ENCODE measurements around the gene SUSD1.

Gene SUSD1

DNA sequence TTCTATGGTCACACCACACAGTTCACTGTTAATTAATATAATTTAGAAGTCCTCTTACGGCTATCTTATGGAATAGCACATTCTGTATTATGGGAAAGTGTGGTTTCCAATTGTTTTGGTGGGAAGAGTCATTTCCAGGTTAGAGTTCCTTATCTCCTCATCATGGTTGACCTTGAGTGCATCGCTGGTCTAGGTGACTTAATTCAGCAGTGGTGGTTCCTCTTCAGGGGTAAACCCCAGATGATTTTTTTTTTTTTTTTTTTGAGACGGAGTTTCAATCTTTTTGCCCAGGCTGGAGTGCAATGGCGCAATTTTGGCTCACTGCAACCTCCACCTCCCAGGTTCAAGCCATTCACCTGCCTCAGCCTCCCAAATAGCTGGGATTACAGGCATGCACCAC is 171.6 kb downstream of the SUSD1 start:
- TF ChIP-seq EGR1 (IDR thresholded peaks at IDR 0.05) (no peak), YY1 (IDR thresholded peaks at IDR 0.05; ENCODE audit: low read depth) (no peak), TAF1 (IDR thresholded peaks at IDR 0.05; ENCODE audit: low read depth) (no peak), CEBPB (IDR thresholded peaks at IDR 0.05) (no peak), EP300 (IDR thresholded peaks at IDR 0.05; ENCODE audit: borderline replicate concordance) (no peak)
- TF ChIP-seq, protein P1, sequence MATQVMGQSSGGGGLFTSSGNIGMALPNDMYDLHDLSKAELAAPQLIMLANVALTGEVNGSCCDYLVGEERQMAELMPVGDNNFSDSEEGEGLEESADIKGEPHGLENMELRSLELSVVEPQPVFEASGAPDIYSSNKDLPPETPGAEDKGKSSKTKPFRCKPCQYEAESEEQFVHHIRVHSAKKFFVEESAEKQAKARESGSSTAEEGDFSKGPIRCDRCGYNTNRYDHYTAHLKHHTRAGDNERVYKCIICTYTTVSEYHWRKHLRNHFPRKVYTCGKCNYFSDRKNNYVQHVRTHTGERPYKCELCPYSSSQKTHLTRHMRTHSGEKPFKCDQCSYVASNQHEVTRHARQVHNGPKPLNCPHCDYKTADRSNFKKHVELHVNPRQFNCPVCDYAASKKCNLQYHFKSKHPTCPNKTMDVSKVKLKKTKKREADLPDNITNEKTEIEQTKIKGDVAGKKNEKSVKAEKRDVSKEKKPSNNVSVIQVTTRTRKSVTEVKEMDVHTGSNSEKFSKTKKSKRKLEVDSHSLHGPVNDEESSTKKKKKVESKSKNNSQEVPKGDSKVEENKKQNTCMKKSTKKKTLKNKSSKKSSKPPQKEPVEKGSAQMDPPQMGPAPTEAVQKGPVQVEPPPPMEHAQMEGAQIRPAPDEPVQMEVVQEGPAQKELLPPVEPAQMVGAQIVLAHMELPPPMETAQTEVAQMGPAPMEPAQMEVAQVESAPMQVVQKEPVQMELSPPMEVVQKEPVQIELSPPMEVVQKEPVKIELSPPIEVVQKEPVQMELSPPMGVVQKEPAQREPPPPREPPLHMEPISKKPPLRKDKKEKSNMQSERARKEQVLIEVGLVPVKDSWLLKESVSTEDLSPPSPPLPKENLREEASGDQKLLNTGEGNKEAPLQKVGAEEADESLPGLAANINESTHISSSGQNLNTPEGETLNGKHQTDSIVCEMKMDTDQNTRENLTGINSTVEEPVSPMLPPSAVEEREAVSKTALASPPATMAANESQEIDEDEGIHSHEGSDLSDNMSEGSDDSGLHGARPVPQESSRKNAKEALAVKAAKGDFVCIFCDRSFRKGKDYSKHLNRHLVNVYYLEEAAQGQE (IDR thresholded peaks at IDR 0.05; ENCODE audit: low read depth) = no peak
- TF ChIP-seq, protein P2, sequence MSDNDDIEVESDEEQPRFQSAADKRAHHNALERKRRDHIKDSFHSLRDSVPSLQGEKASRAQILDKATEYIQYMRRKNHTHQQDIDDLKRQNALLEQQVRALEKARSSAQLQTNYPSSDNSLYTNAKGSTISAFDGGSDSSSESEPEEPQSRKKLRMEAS (IDR thresholded peaks at IDR 0.05) = no peak
- TF ChIP-seq, protein P3, sequence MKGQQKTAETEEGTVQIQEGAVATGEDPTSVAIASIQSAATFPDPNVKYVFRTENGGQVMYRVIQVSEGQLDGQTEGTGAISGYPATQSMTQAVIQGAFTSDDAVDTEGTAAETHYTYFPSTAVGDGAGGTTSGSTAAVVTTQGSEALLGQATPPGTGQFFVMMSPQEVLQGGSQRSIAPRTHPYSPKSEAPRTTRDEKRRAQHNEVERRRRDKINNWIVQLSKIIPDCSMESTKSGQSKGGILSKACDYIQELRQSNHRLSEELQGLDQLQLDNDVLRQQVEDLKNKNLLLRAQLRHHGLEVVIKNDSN (IDR thresholded peaks at IDR 0.05) = no peak

DNA sequence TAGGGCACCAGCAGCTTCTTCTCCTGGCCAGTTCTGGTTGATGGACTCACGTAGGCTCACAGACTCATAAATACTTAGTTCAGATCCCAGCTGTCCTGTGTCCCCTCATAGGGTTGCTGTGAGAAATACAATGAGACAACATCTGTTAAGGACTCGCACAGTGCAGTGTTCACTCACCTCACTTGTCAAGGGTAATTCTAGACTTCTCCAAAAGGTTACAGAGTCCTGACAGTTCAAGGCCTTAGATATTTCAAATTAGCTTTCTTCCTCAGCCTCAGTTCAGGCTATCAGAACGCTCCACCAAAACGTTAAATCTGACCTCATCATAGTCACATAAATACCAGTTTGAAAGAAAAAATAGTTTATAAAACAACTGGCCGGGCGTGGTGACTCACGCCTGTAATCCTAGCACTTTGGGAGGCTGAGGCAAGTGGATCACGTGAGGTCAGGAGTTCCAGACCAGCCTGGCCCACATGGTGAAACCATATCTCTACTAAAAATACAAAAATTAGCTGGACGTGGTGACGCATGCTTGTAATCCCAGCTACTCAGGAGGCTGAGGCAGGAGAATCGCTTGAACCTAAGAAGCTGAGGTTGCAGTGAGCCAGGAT is 172.1 kb downstream of the SUSD1 start:
- TF ChIP-seq FOXM1 (IDR thresholded peaks at IDR 0.05; ENCODE audit: borderline replicate concordance, low read depth) = no peak
- TF ChIP-seq, protein P3 (IDR thresholded peaks at IDR 0.05) = no peak
- TF ChIP-seq TAF1 (IDR thresholded peaks at IDR 0.05; ENCODE audit: low read depth) = no peak
- TF ChIP-seq CREB1 (IDR thresholded peaks at IDR 0.05; ENCODE audit: low read depth) = no peak
- TF ChIP-seq, protein P2 (IDR thresholded peaks at IDR 0.05) = no peak
- TF ChIP-seq TCF12 (IDR thresholded peaks at IDR 0.05; ENCODE audit: low read depth) = no peak
- TF ChIP-seq TEAD4 (IDR thresholded peaks at IDR 0.05) = no peak
- no peak for TF ChIP-seq NFIC (IDR thresholded peaks at IDR 0.05)
- TF ChIP-seq, protein P1 (IDR thresholded peaks at IDR 0.05; ENCODE audit: low read depth) = no peak
- TF ChIP-seq EGR1 (IDR thresholded peaks at IDR 0.05) = no peak
- no peak for TF ChIP-seq EP300 (IDR thresholded peaks at IDR 0.05; ENCODE audit: borderline replicate concordance)
- TF ChIP-seq RAD21 (IDR thresholded peaks at IDR 0.05; ENCODE audit: low read depth) = no peak

DNA sequence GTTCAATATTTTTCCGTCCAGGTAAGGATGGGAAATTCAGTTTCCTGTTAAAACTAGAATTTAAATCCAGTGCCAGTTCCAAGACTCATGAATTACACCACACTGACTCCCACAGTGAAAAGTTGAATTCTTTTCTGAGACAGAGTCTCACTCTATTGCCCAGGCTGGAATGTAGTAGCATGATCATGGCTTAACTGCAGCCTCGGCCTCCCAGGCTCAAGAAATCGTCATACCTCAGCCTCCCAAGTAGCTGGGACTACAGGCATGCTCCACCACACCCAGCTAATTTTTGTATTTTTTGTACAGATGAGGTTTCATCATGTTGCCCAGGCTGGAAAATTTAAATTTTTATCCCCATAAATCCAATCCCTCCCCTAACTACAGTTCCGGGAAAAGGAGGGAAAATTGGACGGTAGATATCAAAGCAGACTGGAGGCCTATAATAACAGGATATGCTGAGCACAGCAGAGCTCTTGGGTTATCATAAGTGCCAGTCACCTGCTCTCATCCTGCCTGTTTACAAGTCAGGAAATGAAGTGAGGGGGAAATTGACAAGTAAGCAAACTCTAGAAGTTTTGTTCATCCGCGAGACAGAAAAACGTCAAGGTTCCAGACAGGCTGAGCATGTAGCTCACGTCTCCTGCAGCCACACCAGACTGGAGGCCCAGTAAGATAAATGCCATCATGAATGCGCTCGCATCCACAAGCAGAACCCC is 172.8 kb downstream of the SUSD1 start:
- no peak for TF ChIP-seq TCF12 (IDR thresholded peaks at IDR 0.05; ENCODE audit: low read depth)
- TF ChIP-seq CEBPB (IDR thresholded peaks at IDR 0.05) = no peak
- no peak for TF ChIP-seq TAF1 (IDR thresholded peaks at IDR 0.05; ENCODE audit: low read depth)
- no peak for TF ChIP-seq TEAD4 (IDR thresholded peaks at IDR 0.05)
- no peak for TF ChIP-seq YY1 (IDR thresholded peaks at IDR 0.05; ENCODE audit: low read depth)
- TF ChIP-seq RAD21 (IDR thresholded peaks at IDR 0.05; ENCODE audit: low read depth) = no peak
- no peak for TF ChIP-seq FOXM1 (IDR thresholded peaks at IDR 0.05; ENCODE audit: borderline replicate concordance, low read depth)
- TF ChIP-seq, protein P2 (IDR thresholded peaks at IDR 0.05) = no peak
- TF ChIP-seq, protein P3 (IDR thresholded peaks at IDR 0.05) = no peak
- no peak for TF ChIP-seq CREB1 (IDR thresholded peaks at IDR 0.05; ENCODE audit: low read depth)
- TF ChIP-seq NFIC (IDR thresholded peaks at IDR 0.05) = no peak
- TF ChIP-seq EP300 (IDR thresholded peaks at IDR 0.05; ENCODE audit: borderline replicate concordance) = no peak
- TF ChIP-seq, protein P1 (IDR thresholded peaks at IDR 0.05; ENCODE audit: low read depth) = no peak
- TF ChIP-seq ZBTB7A (IDR thresholded peaks at IDR 0.05; ENCODE audit: low read depth) = no peak
- no peak for TF ChIP-seq EGR1 (IDR thresholded peaks at IDR 0.05)
